Liver (tissue), 9 donors: ENCODE data around the gene TBC1D4. TPM values are rescaled to one million over a fixed set of nuclear protein-coding genes. Genes with fewer than 3 reads are reported as not detected.
"Not testable (repeated sequence)": the region's sequence is repeated elsewhere in the genome, so short reads cannot be mapped to it uniquely, and the experiment has no call there.

ENCODE experiments used
- DNase-seq: peaks from one replicate; pipeline ENCODE4 v3.0.0-alpha.2; 2017; ENCODE audit warnings: low spot score
- H3K27ac ChIP-seq, 2 donors: one replicate each; pipeline ENCODE4 v1.7.0; 2013; ENCODE audit warnings: inconsistent platforms in 2 of 2, low read length in 2 of 2, control low read depth in 1 of 2, low read depth in 1 of 2, mild to moderate bottlenecking in 1 of 2
- H3K27me3 ChIP-seq, 4 donors: one replicate each; pipeline versions ENCODE4 v1.6.1 to v1.7.0; 2013; ENCODE audit warnings: low read length in 3 of 4, inconsistent platforms in 1 of 4, mild to moderate bottlenecking in 1 of 4, moderate library complexity in 1 of 4; ENCODE audit not compliant: control insufficient read depth in 4 of 4, insufficient read depth in 4 of 4
- H3K36me3 ChIP-seq, 4 donors: one replicate each; pipeline versions ENCODE4 v1.6.1 to v1.7.0; 2013; ENCODE audit warnings: low read length in 3 of 4, mild to moderate bottlenecking in 3 of 4, low read depth in 1 of 4, moderate library complexity in 1 of 4; ENCODE audit not compliant: control insufficient read depth in 4 of 4, insufficient read depth in 3 of 4
- H3K4me1 ChIP-seq, 4 donors: one replicate each; pipeline versions ENCODE4 v1.6.1 to v1.7.0; 2013; ENCODE audit warnings: low read length in 3 of 4, mild to moderate bottlenecking in 3 of 4, moderate library complexity in 1 of 4; ENCODE audit not compliant: control insufficient read depth in 4 of 4, insufficient read depth in 4 of 4
- H3K4me3 ChIP-seq, 3 donors: one replicate each; pipeline versions ENCODE4 v1.6.1 to v1.7.0; 2013; ENCODE audit warnings: low read length in 3 of 3, control low read depth in 1 of 3, low read depth in 1 of 3, mild to moderate bottlenecking in 1 of 3
- H3K9ac ChIP-seq, 2 donors: one replicate each; pipeline ENCODE4 v1.7.0; 2013; ENCODE audit warnings: low read length in 2 of 2, mild to moderate bottlenecking in 2 of 2, moderate library complexity in 2 of 2, control low read depth in 1 of 2, low read depth in 1 of 2
- H3K9me3 ChIP-seq, 4 donors: one replicate each; pipeline versions ENCODE4 v1.6.1 to v1.7.0; 2013; ENCODE audit warnings: low read length in 3 of 4; ENCODE audit not compliant: control insufficient read depth in 4 of 4
- EGR1 ChIP-seq, 2 donors: IDR thresholded peaks; 2 replicates each; pipeline ENCODE4 v1.6.1; 2016 to 2018; ENCODE audit warnings: antibody characterized with exemption in 2 of 2, low read depth in 2 of 2
- FOXA1 ChIP-seq: IDR thresholded peaks from 2 replicates; pipeline ENCODE4 v1.6.1; 2016; ENCODE audit warnings: antibody characterized with exemption
- FOXA2 ChIP-seq: IDR thresholded peaks from 2 replicates; pipeline ENCODE4 v1.6.1; 2016; ENCODE audit warnings: antibody characterized with exemption
- GABPA ChIP-seq, 2 donors: IDR thresholded peaks in 1 of 2; conservative IDR thresholded peaks in 1 of 2; 2 replicates each; pipeline ENCODE4 v1.6.1; 2016; ENCODE audit warnings: antibody characterized with exemption in 2 of 2, mild to moderate bottlenecking in 1 of 2, moderate library complexity in 1 of 2
- HNF4A ChIP-seq, 2 donors: conservative IDR thresholded peaks; 2 replicates each; pipeline ENCODE4 v1.6.1; 2016; ENCODE audit warnings: antibody characterized with exemption in 2 of 2, mild to moderate bottlenecking in 2 of 2
- HNF4G ChIP-seq: IDR thresholded peaks from 2 replicates; pipeline ENCODE4 v1.6.1; 2016; ENCODE audit warnings: antibody characterized with exemption
- JUND ChIP-seq, 2 donors: IDR thresholded peaks; 2 replicates each; pipeline ENCODE4 v1.6.1; 2016; ENCODE audit warnings: antibody characterized with exemption in 2 of 2
- NR2F2 ChIP-seq: IDR thresholded peaks from 2 replicates; pipeline ENCODE4 v1.6.1; 2016; ENCODE audit warnings: antibody characterized with exemption
- RAD21 ChIP-seq, 2 donors: IDR thresholded peaks; 2 replicates each; pipeline ENCODE4 v1.6.1; 2016; ENCODE audit warnings: antibody characterized with exemption in 2 of 2, mild to moderate bottlenecking in 2 of 2
- RXRA ChIP-seq, 2 donors: IDR thresholded peaks; 2 replicates each; pipeline ENCODE4 v1.6.1; 2017 to 2018; ENCODE audit warnings: antibody characterized with exemption in 2 of 2, mild to moderate bottlenecking in 1 of 2
- SP1 ChIP-seq: IDR thresholded peaks from 2 replicates; pipeline ENCODE4 v1.6.1; 2018; ENCODE audit warnings: antibody characterized with exemption, mild to moderate bottlenecking
- TAF1 ChIP-seq: conservative IDR thresholded peaks from 2 replicates; pipeline ENCODE4 v1.6.1; 2016; ENCODE audit warnings: antibody characterized with exemption, mild to moderate bottlenecking
- YY1 ChIP-seq: IDR thresholded peaks from 2 replicates; pipeline ENCODE4 v1.6.1; 2016; ENCODE audit warnings: antibody characterized with exemption, mild to moderate bottlenecking
- WGBS: extraction: QIAGEN DNeasy Blood & Tissue Kit; methylation state at CpG from one replicate; pipeline ENCODE4 v1.1.7; 2013; 5-methylcytosine and 5-hydroxymethylcytosine counted together
- polyA plus RNA-seq, 2 donors: library from polyadenylated mRNA; stranded (reverse) in 1 of 2; unstranded in 1 of 2; fragments of 200-250 nt in 1 of 2; fragments of >200 nt in 1 of 2; fragmentation: Nextera tagmentation in 1 of 2; extraction: Ambion mirVana in 1 of 2; gene quantifications; one replicate each; pipeline versions ENCODE4 v1.2.1 to v1.2.3, GENCODE V29; 2013 to 2015
- total RNA-seq, 2 donors: library from RNA; depleted of rRNA; stranded (reverse); fragments of >200 nt; gene quantifications; one replicate each; pipeline ENCODE4 v1.2.3, GENCODE V29; 2014
- TF ChIP-seq, protein P1 (sequence below): IDR thresholded peaks from 2 replicates; pipeline ENCODE4 v1.6.1; 2016; ENCODE audit warnings: antibody characterized with exemption
- TF ChIP-seq, protein P2 (sequence below): IDR thresholded peaks from 2 replicates; pipeline ENCODE4 v1.6.1; 2016; ENCODE audit warnings: antibody characterized with exemption
- TF ChIP-seq, protein P3 (sequence below): IDR thresholded peaks from 2 replicates; pipeline ENCODE4 v1.6.1; 2016; ENCODE audit warnings: antibody characterized with exemption
- TF ChIP-seq, protein P4 (sequence below): fragments of 150-350 bp; IDR thresholded peaks from 2 replicates; pipeline ENCODE4 v1.5.1; 2017; ENCODE audit warnings: improper control_type of control experiment, low read depth, low read length; ENCODE audit not compliant: missing input control
- TF ChIP-seq, protein P5 (sequence below): IDR thresholded peaks from 2 replicates; pipeline ENCODE4 v1.6.1; 2016; ENCODE audit warnings: antibody characterized with exemption, mild to moderate bottlenecking
- donor health status: healthy.
- donor health status: healthy.
- donor health status: healthy.
- donor health status: healthy.
- donor health status: healthy.

Gene TBC1D4
- total and polyA plus RNA-seq, 4 donors: 2.3 to 11.1 (median 6.5) TPM

DNA sequence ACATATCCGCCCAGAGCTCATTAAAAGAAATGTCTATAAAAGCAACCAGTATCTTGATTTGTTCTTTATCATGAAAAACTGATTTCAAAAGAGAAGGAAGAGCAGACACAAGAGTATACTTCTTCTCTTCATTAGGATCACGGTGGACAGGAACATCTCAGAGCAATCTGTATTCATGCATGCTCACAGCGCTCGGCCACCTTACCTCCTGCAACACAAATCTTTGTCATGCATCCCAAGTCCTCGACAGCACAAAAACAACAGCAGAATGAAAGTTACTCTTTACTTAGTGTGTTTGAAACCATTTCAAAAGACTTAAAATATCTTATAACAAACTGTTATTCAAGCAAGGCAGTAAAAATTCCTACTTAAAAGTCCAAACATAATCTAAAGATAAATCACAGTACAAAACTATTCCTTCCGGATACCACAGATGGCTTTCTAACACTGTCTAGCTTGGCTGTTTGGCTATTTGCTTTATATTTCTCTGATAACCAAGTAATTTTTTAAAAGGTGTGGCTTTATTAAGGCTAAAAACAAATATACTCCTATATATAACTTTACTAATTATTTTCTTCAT, 174.5 kb downstream of the TBC1D4 start:
- DNase-seq: no peak
- Histone ChIP-seq H3K4me3 (no peak overlapping the region), H3K27ac (no peak overlapping the region), H3K9me3 (no peaks in the 10 kb centered on the region), H3K9ac (no peak overlapping the region), H3K27me3 (no peaks in the 10 kb centered on the region), H3K36me3 (peaks cover 0 to 16% (median 5%) of the 10 kb centered on the region in 4 donors), H3K4me1 (peaks cover 0 to 11% (median 4%) of the 10 kb centered on the region in 4 donors)
- 88% methylated on average over 6 of the region's 6 CpGs for WGBS
- TF ChIP-seq YY1 (no peak), GABPA (IDR thresholded peaks at IDR 0.05 in 1 of 2, conservative IDR thresholded peaks at IDR 0.05 in 1 of 2) (no peak), HNF4G (no peak), FOXA1 (no peak), HNF4A (conservative IDR thresholded peaks at IDR 0.05) (no peak), RAD21 (IDR thresholded peaks at IDR 0.05) (no peak), SP1 (no peak), RXRA (IDR thresholded peaks at IDR 0.05) (no peak), EGR1 (IDR thresholded peaks at IDR 0.05; ENCODE audit: low read depth in 2 of 2) (no peak)
- TF ChIP-seq, protein P1, sequence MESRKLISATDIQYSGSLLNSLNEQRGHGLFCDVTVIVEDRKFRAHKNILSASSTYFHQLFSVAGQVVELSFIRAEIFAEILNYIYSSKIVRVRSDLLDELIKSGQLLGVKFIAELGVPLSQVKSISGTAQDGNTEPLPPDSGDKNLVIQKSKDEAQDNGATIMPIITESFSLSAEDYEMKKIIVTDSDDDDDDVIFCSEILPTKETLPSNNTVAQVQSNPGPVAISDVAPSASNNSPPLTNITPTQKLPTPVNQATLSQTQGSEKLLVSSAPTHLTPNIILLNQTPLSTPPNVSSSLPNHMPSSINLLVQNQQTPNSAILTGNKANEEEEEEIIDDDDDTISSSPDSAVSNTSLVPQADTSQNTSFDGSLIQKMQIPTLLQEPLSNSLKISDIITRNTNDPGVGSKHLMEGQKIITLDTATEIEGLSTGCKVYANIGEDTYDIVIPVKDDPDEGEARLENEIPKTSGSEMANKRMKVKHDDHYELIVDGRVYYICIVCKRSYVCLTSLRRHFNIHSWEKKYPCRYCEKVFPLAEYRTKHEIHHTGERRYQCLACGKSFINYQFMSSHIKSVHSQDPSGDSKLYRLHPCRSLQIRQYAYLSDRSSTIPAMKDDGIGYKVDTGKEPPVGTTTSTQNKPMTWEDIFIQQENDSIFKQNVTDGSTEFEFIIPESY: no peak
- TF ChIP-seq, protein P2, sequence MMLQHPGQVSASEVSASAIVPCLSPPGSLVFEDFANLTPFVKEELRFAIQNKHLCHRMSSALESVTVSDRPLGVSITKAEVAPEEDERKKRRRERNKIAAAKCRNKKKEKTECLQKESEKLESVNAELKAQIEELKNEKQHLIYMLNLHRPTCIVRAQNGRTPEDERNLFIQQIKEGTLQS: no peak
- TF ChIP-seq, protein P3, sequence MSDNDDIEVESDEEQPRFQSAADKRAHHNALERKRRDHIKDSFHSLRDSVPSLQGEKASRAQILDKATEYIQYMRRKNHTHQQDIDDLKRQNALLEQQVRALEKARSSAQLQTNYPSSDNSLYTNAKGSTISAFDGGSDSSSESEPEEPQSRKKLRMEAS: no peak

DNA sequence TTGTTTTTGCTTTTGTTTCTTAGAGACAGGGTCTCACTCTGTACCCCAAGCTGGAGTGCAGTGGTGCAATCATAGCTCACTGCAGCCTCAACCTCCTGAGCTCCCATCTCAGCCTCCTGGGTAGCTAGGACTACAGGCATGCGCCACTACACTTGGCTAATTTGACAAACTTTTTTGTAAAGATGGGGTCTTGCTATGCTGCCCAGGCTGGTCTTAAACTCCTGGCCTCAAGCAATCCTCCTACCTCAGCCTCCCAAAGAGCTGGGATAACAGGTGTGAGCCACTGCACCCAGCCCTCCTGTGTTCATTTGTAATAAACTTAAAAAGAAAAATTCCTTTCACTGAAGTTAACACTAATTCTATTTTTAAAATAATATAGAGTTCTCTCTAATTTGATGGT, 175.0 kb downstream of the TBC1D4 start:
- not testable (repeated sequence) for H3K9ac ChIP-seq, H3K9me3 ChIP-seq, H3K27ac ChIP-seq, DNase-seq, H3K27me3 ChIP-seq, H3K4me3 ChIP-seq
- peaks cover 0 to 16% (median 4%) of the 10 kb centered on the region in 4 donors for H3K36me3 ChIP-seq
- WGBS: 92% methylated on average over 1 of the region's 1 CpG
- H3K4me1 ChIP-seq: peaks cover 3 to 15% (median 6%) of the 10 kb centered on the region in 4 donors

DNA sequence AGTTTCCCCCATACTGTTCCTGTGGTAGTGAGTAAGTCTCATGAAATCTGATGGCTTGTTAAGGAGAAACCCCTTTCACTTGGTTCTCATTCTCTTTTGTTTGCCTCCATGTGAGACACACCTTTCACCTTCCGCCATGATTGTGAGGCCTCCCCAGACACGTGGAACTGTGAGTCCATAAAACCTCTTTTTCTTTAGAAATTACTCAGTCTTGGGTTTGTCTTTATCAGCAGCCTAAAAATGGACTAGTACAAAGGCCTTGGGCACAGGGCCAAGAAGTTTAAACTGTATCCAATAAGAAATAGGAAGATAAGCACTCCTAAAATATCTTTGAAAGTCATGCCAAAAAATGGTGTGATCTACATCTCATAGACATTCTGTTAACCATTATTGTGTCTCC, 176.9 kb downstream of the TBC1D4 start:
- no peaks in the 10 kb centered on the region for H3K9me3 ChIP-seq
- no peak overlapping the region for H3K27ac ChIP-seq
- H3K4me1 ChIP-seq: peaks cover 3 to 15% (median 7%) of the 10 kb centered on the region in 4 donors
- H3K36me3 ChIP-seq: peaks cover 0 to 7% (median 3%) of the 10 kb centered on the region in 4 donors
- 73% methylated on average over 2 of the region's 2 CpGs for WGBS
- H3K27me3 ChIP-seq: no peaks in the 10 kb centered on the region
- DNase-seq: no peak
- no peak overlapping the region for H3K9ac ChIP-seq
- H3K4me3 ChIP-seq: no peak overlapping the region
- TF ChIP-seq JUND (IDR thresholded peaks at IDR 0.05) (no peak), TAF1 (no peak), EGR1 (IDR thresholded peaks at IDR 0.05; ENCODE audit: low read depth in 2 of 2) (no peak), HNF4A (conservative IDR thresholded peaks at IDR 0.05) (no peak), SP1 (no peak), RXRA (IDR thresholded peaks at IDR 0.05) (no peak), GABPA (IDR thresholded peaks at IDR 0.05 in 1 of 2, conservative IDR thresholded peaks at IDR 0.05 in 1 of 2) (no peak), FOXA1 (no peak), YY1 (no peak), RAD21 (IDR thresholded peaks at IDR 0.05) (no peak), HNF4G (no peak), NR2F2 (no peak), FOXA2 (no peak)
- TF ChIP-seq, protein P2: no peak
- TF ChIP-seq, protein P4, sequence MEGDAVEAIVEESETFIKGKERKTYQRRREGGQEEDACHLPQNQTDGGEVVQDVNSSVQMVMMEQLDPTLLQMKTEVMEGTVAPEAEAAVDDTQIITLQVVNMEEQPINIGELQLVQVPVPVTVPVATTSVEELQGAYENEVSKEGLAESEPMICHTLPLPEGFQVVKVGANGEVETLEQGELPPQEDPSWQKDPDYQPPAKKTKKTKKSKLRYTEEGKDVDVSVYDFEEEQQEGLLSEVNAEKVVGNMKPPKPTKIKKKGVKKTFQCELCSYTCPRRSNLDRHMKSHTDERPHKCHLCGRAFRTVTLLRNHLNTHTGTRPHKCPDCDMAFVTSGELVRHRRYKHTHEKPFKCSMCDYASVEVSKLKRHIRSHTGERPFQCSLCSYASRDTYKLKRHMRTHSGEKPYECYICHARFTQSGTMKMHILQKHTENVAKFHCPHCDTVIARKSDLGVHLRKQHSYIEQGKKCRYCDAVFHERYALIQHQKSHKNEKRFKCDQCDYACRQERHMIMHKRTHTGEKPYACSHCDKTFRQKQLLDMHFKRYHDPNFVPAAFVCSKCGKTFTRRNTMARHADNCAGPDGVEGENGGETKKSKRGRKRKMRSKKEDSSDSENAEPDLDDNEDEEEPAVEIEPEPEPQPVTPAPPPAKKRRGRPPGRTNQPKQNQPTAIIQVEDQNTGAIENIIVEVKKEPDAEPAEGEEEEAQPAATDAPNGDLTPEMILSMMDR: no peak
- TF ChIP-seq, protein P3: no peak
- TF ChIP-seq, protein P5, sequence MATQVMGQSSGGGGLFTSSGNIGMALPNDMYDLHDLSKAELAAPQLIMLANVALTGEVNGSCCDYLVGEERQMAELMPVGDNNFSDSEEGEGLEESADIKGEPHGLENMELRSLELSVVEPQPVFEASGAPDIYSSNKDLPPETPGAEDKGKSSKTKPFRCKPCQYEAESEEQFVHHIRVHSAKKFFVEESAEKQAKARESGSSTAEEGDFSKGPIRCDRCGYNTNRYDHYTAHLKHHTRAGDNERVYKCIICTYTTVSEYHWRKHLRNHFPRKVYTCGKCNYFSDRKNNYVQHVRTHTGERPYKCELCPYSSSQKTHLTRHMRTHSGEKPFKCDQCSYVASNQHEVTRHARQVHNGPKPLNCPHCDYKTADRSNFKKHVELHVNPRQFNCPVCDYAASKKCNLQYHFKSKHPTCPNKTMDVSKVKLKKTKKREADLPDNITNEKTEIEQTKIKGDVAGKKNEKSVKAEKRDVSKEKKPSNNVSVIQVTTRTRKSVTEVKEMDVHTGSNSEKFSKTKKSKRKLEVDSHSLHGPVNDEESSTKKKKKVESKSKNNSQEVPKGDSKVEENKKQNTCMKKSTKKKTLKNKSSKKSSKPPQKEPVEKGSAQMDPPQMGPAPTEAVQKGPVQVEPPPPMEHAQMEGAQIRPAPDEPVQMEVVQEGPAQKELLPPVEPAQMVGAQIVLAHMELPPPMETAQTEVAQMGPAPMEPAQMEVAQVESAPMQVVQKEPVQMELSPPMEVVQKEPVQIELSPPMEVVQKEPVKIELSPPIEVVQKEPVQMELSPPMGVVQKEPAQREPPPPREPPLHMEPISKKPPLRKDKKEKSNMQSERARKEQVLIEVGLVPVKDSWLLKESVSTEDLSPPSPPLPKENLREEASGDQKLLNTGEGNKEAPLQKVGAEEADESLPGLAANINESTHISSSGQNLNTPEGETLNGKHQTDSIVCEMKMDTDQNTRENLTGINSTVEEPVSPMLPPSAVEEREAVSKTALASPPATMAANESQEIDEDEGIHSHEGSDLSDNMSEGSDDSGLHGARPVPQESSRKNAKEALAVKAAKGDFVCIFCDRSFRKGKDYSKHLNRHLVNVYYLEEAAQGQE: no peak
